OCI-LY3 (cell line): ENCODE data around the gene ADGRB3.
A peak's percentile ranks its signal among the peaks of the same experiment; 100 is the strongest.

ENCODE experiments used
- H2AFZ ChIP-seq: fragments of 200-600, 300-600 bp; shearing (Covaris generic); 2 replicates; pipeline ENCODE4 v1.6.0; 2014; ENCODE audit warnings: antibody characterized with exemption, low read depth, low read length
- H3K27ac ChIP-seq: fragments of 200-600, 300-600 bp; sonication (generic); 2 replicates; pipeline ENCODE4 v1.5.1; 2014; ENCODE audit warnings: mild to moderate bottlenecking, low read length, moderate library complexity, mixed read lengths
- H3K27me3 ChIP-seq: fragments of 200-600, 300-600 bp; sonication (generic); 2 replicates; pipeline ENCODE4 v1.6.1; 2014; ENCODE audit warnings: low read depth, low read length, mixed read lengths
- H3K36me3 ChIP-seq: fragments of 200-600, 300-600 bp; sonication (generic); replicated peaks from 2 replicates; pipeline ENCODE3; 2014; ENCODE audit warnings: low read depth, low read length, mixed read lengths
- H3K4me1 ChIP-seq: fragments of 300-600, 200-600 bp; sonication (generic); 2 replicates; pipeline ENCODE4 v1.6.1; 2014; ENCODE audit warnings: low read length, mixed read lengths
- H3K4me2 ChIP-seq: fragments of 200-600, 300-600 bp; sonication (generic); 2 replicates; pipeline ENCODE4 v1.6.1; 2014; ENCODE audit warnings: low read length, mixed read lengths
- H3K4me3 ChIP-seq: fragments of 300-600, 200-600 bp; sonication (generic); 2 replicates; pipeline ENCODE4 v1.5.1; 2014; ENCODE audit warnings: antibody characterized with exemption, mild to moderate bottlenecking, low read length, moderate library complexity
- H3K79me2 ChIP-seq: fragments of 300-600, 200-600 bp; shearing (Covaris generic); 2 replicates; pipeline ENCODE4 v1.6.1; 2014; ENCODE audit warnings: mild to moderate bottlenecking, low read length, mixed read lengths
- H3K9ac ChIP-seq: fragments of 300-600, 200-600 bp; shearing (Covaris generic); 2 replicates; pipeline ENCODE4 v1.6.0; 2014; ENCODE audit warnings: mild to moderate bottlenecking, low read length, moderate library complexity
- H3K9me3 ChIP-seq: fragments of 200-600, 300-600 bp; shearing (Covaris generic); 2 replicates; pipeline ENCODE4 v1.6.1; 2014; ENCODE audit warnings: low read length, mixed read lengths; ENCODE audit not compliant: insufficient read depth
- H4K20me1 ChIP-seq: fragments of 200-600, 300-600 bp; sonication (generic); 2 replicates; pipeline ENCODE4 v1.6.1; 2016; ENCODE audit warnings: low read length, mixed read lengths; ENCODE audit not compliant: insufficient read depth
- EZH2phosphoT487 ChIP-seq: fragments of 200-600 bp; shearing (Covaris generic); IDR thresholded peaks from 2 replicates; pipeline ENCODE4 v1.6.1; 2018; ENCODE audit warnings: antibody characterized with exemption, mixed run types, low read depth
- TF ChIP-seq, protein P1 (sequence below): fragments of 200-600, 300-600 bp; sonication (generic); IDR thresholded peaks from 2 replicates; pipeline ENCODE4 v1.5.1; 2014; ENCODE audit warnings: antibody characterized with exemption, low read length, low read depth

ADGRB3 gene

DNA sequence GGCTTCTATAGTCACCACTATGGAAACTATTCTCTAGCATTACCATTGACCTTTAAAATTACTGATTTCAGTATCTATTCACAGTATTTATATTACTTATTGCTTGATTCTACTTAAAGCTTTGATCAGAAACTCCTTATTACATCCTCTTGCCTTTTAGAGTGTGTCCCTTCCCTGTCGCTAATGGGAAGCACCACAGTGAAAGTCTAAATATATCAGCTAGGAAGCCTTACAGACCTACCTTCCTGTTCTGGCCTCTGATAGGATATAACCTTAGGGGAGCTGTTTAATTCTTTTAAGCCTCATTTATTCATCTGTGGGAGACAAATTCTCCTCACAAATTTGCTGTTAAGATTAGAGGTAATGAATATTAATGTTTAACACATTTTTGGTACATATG is 122.7 kb downstream of the ADGRB3 start:
- H3K9ac ChIP-seq: no peak overlapping the region
- no peak for TF ChIP-seq EZH2phosphoT487
- TF ChIP-seq, protein P1, sequence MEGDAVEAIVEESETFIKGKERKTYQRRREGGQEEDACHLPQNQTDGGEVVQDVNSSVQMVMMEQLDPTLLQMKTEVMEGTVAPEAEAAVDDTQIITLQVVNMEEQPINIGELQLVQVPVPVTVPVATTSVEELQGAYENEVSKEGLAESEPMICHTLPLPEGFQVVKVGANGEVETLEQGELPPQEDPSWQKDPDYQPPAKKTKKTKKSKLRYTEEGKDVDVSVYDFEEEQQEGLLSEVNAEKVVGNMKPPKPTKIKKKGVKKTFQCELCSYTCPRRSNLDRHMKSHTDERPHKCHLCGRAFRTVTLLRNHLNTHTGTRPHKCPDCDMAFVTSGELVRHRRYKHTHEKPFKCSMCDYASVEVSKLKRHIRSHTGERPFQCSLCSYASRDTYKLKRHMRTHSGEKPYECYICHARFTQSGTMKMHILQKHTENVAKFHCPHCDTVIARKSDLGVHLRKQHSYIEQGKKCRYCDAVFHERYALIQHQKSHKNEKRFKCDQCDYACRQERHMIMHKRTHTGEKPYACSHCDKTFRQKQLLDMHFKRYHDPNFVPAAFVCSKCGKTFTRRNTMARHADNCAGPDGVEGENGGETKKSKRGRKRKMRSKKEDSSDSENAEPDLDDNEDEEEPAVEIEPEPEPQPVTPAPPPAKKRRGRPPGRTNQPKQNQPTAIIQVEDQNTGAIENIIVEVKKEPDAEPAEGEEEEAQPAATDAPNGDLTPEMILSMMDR: no peak
- H3K9me3 ChIP-seq: no peaks in the 10 kb centered on the region
- H3K4me3 ChIP-seq: no peak overlapping the region
- H3K36me3 ChIP-seq: no peaks in the 10 kb centered on the region
- no peaks in the 10 kb centered on the region for H3K27me3 ChIP-seq
- H2AFZ ChIP-seq: no peak overlapping the region
- no peaks in the 10 kb centered on the region for H3K79me2 ChIP-seq
- peaks cover 16% of the 10 kb centered on the region for H3K4me1 ChIP-seq
- H4K20me1 ChIP-seq: no peaks in the 10 kb centered on the region
- H3K4me2 ChIP-seq: no peak overlapping the region
- no peak overlapping the region for H3K27ac ChIP-seq

DNA sequence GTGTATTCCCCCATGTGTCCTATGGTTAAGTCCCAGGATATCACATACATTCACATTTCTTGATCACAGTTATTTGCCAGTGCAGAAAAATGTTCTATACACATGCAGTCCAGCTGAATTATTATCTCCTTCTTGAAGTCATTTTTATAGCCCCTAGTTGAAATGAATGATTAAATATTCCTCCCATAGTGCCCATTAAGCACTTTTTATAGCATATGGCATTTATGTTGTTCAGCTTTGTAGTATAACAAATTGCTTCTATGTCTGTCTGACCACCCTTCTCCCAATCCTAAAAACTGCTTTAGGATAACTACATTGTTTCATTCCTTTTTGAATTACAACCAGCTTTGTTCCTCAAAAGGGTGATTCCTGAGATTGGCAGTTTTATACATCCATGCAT is 123.5 kb downstream of the ADGRB3 start:
- H3K36me3 ChIP-seq: no peaks in the 10 kb centered on the region
- H3K4me1 ChIP-seq: peaks cover 16% of the 10 kb centered on the region
- H3K4me2 ChIP-seq: no peak overlapping the region
- no peaks in the 10 kb centered on the region for H4K20me1 ChIP-seq
- no peak overlapping the region for H3K27ac ChIP-seq
- H3K27me3 ChIP-seq: no peaks in the 10 kb centered on the region
- no peak overlapping the region for H2AFZ ChIP-seq
- TF ChIP-seq, protein P1: no peak
- no peak for TF ChIP-seq EZH2phosphoT487
- H3K9ac ChIP-seq: no peak overlapping the region
- H3K79me2 ChIP-seq: no peaks in the 10 kb centered on the region
- H3K9me3 ChIP-seq: no peaks in the 10 kb centered on the region
- no peak overlapping the region for H3K4me3 ChIP-seq

DNA sequence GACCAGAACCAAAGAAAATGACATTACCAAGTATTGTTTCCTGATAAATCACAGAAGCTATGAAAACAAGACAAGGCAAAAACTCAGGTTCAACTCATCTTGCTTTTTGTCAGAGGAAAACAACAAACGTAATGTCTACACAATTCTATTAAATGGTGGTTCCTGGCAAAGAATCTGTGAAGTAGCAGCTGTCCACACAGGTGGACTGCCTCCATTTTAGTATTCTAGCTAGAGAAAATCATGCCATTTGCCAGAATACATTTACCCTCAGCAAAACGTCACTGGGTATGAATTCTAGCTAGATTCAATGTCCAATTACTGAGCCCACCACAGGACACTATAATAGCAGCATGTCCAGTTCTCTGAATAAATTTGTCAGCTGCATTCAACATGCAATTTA is 125.4 kb downstream of the ADGRB3 start:
- no peaks in the 10 kb centered on the region for H3K79me2 ChIP-seq
- no peaks in the 10 kb centered on the region for H3K9me3 ChIP-seq
- H3K4me3 ChIP-seq: no peak overlapping the region
- no peak overlapping the region for H3K9ac ChIP-seq
- no peaks in the 10 kb centered on the region for H3K27me3 ChIP-seq
- no peak overlapping the region for H3K4me2 ChIP-seq
- TF ChIP-seq, protein P1: no peak
- TF ChIP-seq EZH2phosphoT487: no peak
- H4K20me1 ChIP-seq: no peaks in the 10 kb centered on the region
- H3K27ac ChIP-seq: no peak overlapping the region
- peaks cover 16% of the 10 kb centered on the region for H3K4me1 ChIP-seq
- no peaks in the 10 kb centered on the region for H3K36me3 ChIP-seq
- H2AFZ ChIP-seq: no peak overlapping the region

DNA sequence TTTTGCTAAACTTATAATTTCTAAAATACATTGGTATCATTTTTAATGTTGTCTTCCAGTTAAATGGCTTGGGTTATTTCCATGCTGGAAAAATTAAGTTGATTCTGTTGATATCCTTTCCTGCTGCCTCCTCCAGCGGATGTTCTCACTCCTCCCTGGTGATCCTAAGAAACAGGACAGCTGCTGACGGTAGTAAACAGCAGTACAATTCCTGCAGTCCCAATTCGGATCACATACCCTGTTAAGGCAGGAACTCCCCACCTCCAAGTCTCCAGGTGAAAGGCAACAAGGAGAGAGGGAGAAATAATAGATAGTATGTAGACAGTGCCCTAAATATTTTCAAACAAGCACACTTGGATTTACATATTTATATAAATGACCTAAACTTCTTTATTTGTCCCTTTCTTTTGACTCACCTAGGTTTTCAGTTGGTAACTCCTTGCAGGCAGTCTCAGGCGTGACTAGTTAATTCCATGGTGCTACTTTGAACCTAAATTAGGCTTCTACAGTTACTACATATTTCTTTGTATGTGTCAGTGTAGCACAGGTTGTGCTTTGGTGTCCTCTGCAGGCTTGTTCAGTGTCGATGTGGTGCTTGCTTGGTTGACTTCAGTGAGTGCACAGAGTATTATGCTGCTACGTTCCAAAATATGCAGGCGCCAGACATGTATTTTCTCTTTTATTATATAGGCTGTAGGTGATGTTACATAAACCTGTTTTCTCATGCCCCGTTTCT is 126.0 kb downstream of the ADGRB3 start:
- Histone ChIP-seq H3K4me1 (peaks cover 15% of the 10 kb centered on the region), H4K20me1 (no peaks in the 10 kb centered on the region), H2AFZ (no peak overlapping the region), H3K4me3 (no peak overlapping the region), H3K4me2 (no peak overlapping the region), H3K79me2 (no peaks in the 10 kb centered on the region), H3K9me3 (no peaks in the 10 kb centered on the region), H3K27me3 (no peaks in the 10 kb centered on the region), H3K27ac (no peak overlapping the region), H3K9ac (no peak overlapping the region), H3K36me3 (no peaks in the 10 kb centered on the region)
- TF ChIP-seq, protein P1: peak; percentile 32
- TF ChIP-seq EZH2phosphoT487: no peak
